Activated effector memory CD4-positive, alpha-beta T cell treated with Interleukin-2 at 50 U/mL for 16 hours (primary cell): ENCODE data around the gene MTCL1.
A peak's percentile ranks its signal among the peaks of the same experiment; 100 is the strongest.

ENCODE experiments used
- DNase-seq: peaks from one replicate; pipeline ENCODE4 v3.0.0-alpha.2; 2020

The MTCL1 gene

DNA sequence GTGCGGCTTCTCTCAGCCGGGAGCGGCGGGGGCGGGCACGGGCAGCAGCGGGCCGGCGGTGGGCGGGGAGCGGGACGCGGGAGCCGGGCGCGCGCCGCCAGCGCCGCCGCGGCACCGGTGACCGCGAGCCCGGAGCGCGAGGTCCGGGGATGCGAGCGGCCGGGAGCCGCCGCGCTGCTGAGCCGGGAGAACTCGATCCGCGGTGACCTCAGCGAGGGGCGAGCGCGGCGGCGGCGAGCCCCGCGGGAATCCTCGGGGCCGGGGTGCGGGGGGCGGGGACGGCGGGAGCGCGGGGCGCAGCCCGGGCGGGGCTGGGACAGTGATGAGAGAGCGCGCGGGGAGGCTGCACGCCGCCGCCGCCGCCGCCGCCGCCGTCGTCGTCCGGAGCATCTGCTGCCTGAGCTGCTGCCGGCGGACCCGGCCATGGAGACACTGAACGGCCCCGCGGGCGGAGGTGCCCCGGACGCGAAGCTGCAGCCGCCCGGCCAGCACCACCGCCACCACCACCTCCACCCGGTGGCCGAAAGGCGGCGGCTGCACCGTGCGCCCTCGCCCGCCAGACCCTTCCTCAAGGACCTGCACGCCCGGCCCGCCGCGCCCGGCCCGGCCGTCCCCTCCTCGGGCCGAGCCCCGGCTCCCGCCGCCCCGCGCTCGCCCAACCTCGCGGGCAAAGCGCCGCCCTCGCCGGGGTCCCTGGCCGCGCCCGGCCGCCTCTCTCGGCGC lies at the start of gene MTCL1:
TSS of gene MTCL1 (plus strand) at position 319 of the 723 bp plus-strand sequence. CDS start at position 424, 105 bp downstream.
- DNase-seq: peak; percentile 15

- DNase-seq: no peak
Measured at GRCh38 chr18:8656232-8656631, 49.1 kb upstream of the MTCL1 start.

DNA sequence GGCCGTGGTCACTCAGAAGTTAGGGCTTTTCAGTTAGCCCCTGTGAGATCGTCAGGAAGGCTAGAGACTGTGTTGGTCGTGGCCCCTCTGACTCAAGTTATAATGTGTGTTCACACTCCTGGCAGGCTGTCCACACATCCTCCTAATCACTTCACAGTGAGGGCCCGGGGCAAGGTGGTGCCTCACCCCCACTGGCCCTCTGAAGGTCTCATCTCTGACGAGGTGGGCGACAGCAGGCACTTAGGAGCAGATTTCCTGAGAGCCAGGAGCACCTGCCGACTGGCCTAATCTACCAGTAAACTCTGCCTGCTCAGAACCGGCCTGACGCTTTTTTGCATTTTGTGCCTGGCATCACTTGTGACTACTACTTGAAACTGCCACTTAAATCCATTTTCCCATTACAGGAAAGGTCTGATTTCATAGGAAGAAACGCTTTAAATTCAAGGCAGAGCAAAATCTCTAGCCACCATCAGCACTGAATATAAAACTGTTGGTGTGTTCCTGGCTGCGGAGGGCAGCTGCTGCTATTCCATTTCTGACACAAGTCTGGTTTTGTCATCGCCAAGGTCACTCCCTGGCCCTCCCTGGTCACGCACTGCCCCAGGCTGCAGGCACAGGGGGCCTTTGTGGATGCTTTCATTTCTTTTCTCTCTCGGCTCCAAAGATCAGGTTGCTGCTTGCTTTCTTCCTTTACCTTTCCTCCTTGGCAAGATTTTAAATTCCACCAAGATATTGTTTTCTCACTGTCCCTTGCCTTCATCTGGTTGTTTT lies 48.1 kb upstream of the MTCL1 start:
- no peak for DNase-seq

GRCh38 chr18:8657873-8658470 lies 47.4 kb upstream of the MTCL1 start:
- no peak for DNase-seq

- DNase-seq: no peak
Measured at GRCh38 chr18:8658858-8659485, 46.4 kb upstream of the MTCL1 start.

DNA sequence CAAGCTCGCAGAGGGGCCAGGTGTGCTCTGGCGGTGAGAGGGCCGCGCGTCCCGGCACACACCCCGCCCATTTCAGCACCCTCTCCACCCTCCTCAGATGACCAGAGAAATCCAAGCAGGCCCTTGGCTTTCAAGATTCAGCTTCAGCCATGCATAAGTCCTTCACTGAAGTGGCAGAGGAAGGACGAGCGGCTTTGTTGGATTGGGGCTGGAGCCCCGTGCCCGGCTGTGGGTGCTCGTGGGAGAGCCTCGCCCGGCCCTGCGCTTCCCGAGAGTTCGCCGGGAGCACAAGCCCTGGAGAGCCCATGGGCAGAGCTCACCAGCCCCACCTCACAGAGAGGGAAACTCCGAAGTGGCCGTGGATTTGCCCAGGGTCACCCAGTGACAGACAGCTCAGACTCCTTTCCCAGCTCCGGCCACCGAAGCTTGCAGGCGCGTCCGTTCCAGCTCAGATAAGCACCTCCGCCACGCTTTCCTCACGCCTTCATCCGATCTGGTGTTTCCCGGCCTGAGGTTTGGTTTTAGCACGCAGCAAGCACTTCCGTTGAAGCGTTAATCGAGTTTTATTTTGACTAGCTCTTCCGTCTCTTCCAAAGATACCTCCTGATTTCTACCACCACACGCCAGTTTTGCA lies 45.6 kb upstream of the MTCL1 start:
- no peak for DNase-seq

GRCh38 chr18:8660316-8660715 lies 45.0 kb upstream of the MTCL1 start:
- DNase-seq: no peak

DNA sequence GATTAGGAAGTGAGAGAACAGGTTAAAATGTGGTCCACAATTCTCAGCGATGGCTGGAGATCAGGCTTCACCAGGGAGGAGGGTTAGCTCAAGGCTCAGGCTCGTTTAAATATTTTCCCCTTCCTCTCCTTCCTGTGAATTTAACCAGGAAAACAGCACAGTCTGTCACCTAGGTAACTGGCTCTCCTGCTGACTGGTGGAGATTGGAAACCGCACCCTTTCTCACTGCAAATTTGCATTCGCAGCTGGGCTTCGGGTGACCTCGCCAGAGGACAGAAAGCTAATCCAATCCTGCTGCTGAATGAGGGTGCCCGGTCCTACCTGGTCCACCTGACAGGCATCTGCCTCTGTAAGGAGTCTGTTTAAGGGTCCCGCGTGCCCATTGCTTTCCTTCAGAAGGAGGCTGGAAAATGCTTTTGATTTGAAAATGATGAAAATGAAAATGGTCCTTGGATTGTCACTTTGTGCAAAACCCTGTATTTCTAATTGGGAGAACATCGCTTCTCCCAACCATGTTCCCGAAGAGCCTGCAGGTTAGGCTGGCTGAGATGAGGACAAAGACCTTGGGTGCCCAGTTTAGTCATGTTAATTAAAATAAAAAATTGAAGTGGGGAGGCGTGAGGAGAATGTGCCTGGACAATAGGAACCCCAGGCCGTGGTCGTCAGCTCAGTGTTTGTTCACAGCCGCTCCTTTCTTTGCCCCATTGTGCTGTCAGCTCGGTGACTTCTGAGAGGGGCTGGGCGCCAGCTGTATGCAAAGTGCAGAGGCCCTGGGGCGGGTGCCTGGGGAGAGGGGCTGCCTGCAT lies 43.4 kb upstream of the MTCL1 start:
- no peak for DNase-seq

DNA sequence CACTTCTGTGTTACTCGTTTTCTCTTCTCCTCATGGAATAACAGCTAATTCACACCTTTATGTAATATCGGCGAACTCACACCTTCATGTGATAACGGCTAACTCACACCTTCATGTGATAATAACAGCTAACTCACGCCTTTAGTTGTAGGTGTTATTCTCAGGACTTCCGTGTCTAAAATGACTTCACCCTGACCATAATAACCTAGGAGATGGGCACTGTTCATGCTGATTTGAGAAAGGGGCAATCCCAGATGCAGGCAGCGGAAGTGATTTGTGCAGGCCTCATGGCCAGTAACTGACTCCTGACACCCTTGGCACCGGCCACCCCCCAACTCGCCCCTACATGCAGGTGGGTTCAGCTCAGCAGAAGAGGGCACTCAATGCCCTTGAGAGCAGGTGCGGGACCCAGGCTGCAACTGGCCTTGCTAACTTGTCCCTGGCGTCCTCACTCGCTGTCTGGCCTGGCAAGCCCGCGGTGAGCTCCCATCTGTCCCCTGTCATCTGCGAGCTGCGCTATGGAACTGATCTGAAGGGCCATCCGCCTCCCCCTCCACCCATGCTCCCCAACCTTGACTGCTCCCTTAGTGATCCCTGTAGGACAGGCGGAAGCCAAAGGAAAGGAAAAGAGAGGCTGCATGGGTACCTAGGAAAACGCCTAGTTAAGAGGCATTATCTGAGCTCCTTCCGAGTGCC lies 42.6 kb upstream of the MTCL1 start:
- DNase-seq: no peak

- DNase-seq: no peak
Measured at GRCh38 chr18:8667846-8668245, 37.5 kb upstream of the MTCL1 start.

GRCh38 chr18:8668381-8668780 lies 37.0 kb upstream of the MTCL1 start:
- no peak for DNase-seq

- DNase-seq: no peak
Measured at GRCh38 chr18:8669571-8669970, 35.8 kb upstream of the MTCL1 start.

- DNase-seq: no peak
Measured at GRCh38 chr18:8673256-8674209, 31.8 kb upstream of the MTCL1 start.

GRCh38 chr18:8675057-8675456 lies 30.3 kb upstream of the MTCL1 start:
- DNase-seq: no peak

- no peak for DNase-seq
Measured at GRCh38 chr18:8681196-8681595, 24.2 kb upstream of the MTCL1 start.

DNA sequence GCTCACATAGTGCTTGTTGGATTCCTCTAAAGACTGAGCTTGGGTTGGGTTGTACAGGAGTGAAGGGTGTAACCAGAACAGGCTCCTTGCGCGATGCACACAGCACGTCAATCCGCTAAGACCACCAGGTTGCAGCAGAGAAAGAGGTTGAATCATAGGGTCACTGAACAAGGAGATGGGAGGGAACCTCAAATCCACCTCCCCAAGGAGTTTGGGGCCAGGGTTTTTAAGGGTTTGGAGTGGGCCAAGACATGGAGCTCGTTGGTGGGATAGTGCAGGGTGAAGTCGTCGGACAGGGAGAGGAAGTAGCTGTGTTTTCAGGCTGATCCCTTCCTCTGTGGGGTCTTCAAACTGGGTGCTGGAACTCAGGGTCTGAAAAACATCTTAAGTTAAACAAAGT lies 20.8 kb upstream of the MTCL1 start:
- no peak for DNase-seq

DNA sequence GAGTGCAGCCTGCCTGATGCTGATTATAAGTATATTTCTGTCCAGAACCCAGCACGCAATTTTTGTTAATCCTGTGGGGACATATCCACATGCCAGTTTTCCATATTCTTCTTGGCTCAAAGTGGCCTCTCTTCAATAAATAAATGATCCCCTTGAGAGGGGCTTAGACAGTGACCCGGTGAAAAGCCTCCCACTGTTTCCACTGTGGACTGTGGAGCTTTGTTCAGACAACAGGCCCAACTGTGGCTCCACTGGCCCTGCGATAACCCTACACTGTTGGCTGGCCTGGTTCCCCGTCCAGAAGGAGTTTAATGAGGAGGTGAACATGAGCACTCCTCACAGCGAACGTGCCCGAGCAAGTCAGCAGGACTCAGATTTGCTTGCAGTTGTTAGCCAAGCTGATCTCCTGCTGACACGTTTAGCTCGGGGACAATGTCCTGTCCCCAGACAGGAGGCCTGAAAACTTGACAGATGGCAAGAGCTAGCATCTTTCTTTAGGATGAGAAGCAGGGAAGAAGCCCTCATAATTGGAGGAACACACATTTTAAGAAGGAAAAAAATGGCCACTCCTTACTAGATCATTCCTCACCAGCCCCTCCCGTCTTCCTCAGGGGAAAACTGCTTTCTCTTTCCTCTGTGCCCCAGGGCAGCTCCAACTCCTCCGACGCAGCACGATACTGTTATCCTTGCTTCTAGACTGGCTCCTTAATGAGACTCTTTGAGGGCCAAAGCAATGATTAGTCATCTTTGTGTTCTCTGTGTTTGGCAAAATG lies 20.0 kb upstream of the MTCL1 start:
- DNase-seq: no peak

- no peak for DNase-seq
Measured at GRCh38 chr18:8685914-8686216, 19.5 kb upstream of the MTCL1 start.

GRCh38 chr18:8686611-8687010 lies 18.7 kb upstream of the MTCL1 start:
- no peak for DNase-seq
